Central memory CD8-positive, alpha-beta T cell (primary cell): ENCODE measurements around the gene ENOX2.
"Not testable (repeated sequence)": the region's sequence is repeated elsewhere in the genome, so short reads cannot be mapped to it uniquely, and the experiment has no call there.

Experiments
- ATAC-seq: fragments of 150-1000 bp; cut with Tn5 transposase; replicated peaks from 2 replicates; pipeline ENCODE4 v1.10.0; 2022; ENCODE audit warnings: mild to moderate bottlenecking, moderate FRiP score, moderate number of reproducible peaks; ENCODE audit not compliant: poor library complexity, severe bottlenecking; ENCODE audit errors: extremely low read depth
- DNase-seq, 2 donors: peaks; one replicate each; pipeline ENCODE4 v3.0.0; 2021; ENCODE audit warnings: low spot score in 2 of 2
- H3K27ac Mint-ChIP-seq: one replicate; pipeline ENCODE4 v1.8.0; 2022; ENCODE audit warnings: low read depth, mild to moderate bottlenecking, moderate library complexity, mixed read lengths
- H3K27me3 Mint-ChIP-seq: one replicate; pipeline ENCODE4 v1.8.0; 2022; ENCODE audit warnings: mixed read lengths
- H3K36me3 Mint-ChIP-seq: one replicate; pipeline ENCODE4 v1.8.0; 2022; ENCODE audit warnings: mild to moderate bottlenecking, moderate library complexity, mixed read lengths; ENCODE audit not compliant: insufficient read depth
- H3K4me1 Mint-ChIP-seq: one replicate; pipeline ENCODE4 v1.8.0; 2022; ENCODE audit warnings: mixed read lengths
- H3K4me3 Mint-ChIP-seq: one replicate; pipeline ENCODE4 v1.8.0; 2022; ENCODE audit warnings: mild to moderate bottlenecking, moderate library complexity, mixed read lengths
- H3K9me3 Mint-ChIP-seq: one replicate; pipeline ENCODE4 v1.8.0; 2022; ENCODE audit warnings: mixed read lengths

ENOX2 gene

DNA sequence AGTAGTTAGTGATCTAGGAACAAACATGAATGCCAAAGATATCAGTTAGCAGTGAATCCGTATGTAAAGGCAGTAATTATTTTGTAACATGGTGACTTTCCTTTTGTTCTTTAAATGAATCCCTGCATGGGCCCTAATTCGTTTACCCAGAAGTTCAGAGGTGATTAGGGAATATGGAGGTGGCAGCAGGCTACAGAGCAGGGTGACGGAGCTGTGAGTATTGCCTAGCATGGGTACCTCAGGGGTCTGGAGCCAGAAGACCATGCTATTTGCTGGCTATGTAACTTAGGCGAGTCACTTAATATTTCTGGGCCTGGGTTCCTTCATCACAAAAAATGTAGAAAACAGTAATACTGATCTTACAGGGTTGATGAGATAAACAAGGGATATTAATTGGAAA is 184.9 kb downstream of the ENOX2 start:
- no peak for DNase-seq
- ATAC-seq = no peak
- Mint-ChIP-seq H3K27me3 (no peaks in the 10 kb centered on the region), H3K36me3 (peaks cover 1% of the 10 kb centered on the region), H3K27ac (no peak overlapping the region), H3K4me1 (no peaks in the 10 kb centered on the region), H3K9me3 (no peaks in the 10 kb centered on the region), H3K4me3 (no peak overlapping the region)

DNA sequence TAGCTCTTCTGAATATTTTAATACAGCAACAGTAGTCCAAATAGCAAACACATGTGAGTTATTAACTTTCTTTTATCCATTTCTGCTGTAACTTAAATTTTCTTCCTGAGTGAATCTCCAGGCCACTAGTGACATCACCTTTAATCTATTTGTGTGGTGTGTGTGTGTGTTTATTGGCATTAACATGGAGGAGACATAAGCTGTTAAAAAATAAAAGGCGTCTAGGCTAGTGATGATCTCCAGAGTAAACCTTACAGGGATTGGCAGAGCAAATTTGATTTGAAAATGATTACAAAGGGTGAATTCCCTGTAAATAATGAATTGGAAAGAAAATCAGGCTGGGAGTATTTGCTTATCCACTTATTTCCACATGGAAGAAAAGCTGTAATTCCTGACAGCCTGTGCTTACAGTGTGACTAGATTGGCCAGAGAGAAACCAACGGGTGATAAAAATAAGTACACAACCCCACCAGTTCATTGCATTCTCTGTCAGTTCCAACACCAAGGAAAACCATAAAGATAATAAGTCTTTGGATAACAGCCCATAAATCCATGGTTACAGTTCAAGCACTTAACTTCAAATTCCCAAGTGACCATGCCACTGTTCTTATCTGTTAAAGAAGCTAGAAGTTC is 186.1 kb downstream of the ENOX2 start:
- Mint-ChIP-seq H3K9me3 (no peaks in the 10 kb centered on the region), H3K27ac (no peak overlapping the region), H3K4me3 (no peak overlapping the region), H3K4me1 (no peaks in the 10 kb centered on the region), H3K27me3 (no peaks in the 10 kb centered on the region), H3K36me3 (peaks cover 1% of the 10 kb centered on the region)
- DNase-seq (no peak), ATAC-seq (no peak)

GRCh38 chrX:130716346-130716745 is 186.7 kb downstream of the ENOX2 start:
- DNase-seq (no peak), ATAC-seq (no peak)
- Mint-ChIP-seq H3K4me1 (no peaks in the 10 kb centered on the region), H3K36me3 (peaks cover 1% of the 10 kb centered on the region), H3K4me3 (no peak overlapping the region), H3K27ac (no peak overlapping the region), H3K27me3 (no peaks in the 10 kb centered on the region), H3K9me3 (no peaks in the 10 kb centered on the region)

DNA sequence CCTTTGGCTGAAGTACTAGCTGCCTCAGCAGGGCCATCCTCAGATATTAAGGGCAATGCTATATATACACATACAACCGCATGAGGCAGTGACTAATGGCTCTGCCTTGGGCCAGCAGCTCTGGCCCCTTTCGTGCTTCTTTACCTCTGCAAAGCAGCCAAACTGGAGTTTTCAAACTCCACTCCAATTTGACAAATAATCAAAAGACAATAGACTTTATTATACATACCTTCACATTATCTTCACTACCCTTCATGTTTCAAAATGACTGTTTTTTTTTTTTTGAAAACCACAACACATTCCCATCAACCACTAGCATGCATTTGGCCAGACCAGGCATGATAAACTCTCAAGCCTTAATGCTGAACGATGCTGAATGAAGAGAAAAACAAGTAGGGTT is 187.7 kb downstream of the ENOX2 start:
- Mint-ChIP-seq H3K9me3 (no peaks in the 10 kb centered on the region), H3K27me3 (no peaks in the 10 kb centered on the region), H3K27ac (no peak overlapping the region), H3K36me3 (no peaks in the 10 kb centered on the region), H3K4me3 (no peak overlapping the region), H3K4me1 (no peaks in the 10 kb centered on the region)
- ATAC-seq = no peak
- DNase-seq = no peak

GRCh38 chrX:130714665-130715064 is 188.3 kb downstream of the ENOX2 start:
- H3K27me3 Mint-ChIP-seq = no peaks in the 10 kb centered on the region
- no peak for ATAC-seq
- H3K9me3 Mint-ChIP-seq = no peaks in the 10 kb centered on the region
- no peak overlapping the region for H3K27ac Mint-ChIP-seq
- H3K4me1 Mint-ChIP-seq = no peaks in the 10 kb centered on the region
- DNase-seq = no peak
- no peaks in the 10 kb centered on the region for H3K36me3 Mint-ChIP-seq
- no peak overlapping the region for H3K4me3 Mint-ChIP-seq

DNA sequence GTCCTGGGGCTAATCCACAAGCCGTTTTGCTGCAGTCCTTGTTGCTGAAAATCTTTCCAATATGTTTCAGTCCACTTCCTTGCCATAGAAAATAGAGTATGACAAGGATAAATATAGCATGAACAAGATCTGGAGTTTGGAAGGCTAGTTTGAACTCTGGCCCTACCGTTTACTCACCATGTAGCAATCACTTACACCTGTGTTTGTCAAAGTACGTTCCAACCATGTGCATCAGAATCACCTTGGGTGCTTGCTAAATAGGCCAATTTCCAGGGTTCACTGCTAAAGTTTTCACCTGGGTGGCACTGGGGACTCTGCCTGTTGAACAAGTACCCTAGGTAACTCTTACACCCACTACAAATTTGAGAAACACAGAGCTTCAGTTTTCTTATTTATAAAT is 188.9 kb downstream of the ENOX2 start:
- no peaks in the 10 kb centered on the region for H3K4me1 Mint-ChIP-seq
- H3K9me3 Mint-ChIP-seq = no peaks in the 10 kb centered on the region
- H3K27me3 Mint-ChIP-seq = no peaks in the 10 kb centered on the region
- ATAC-seq (no peak), DNase-seq (no peak)
- no peak overlapping the region for H3K27ac Mint-ChIP-seq
- H3K4me3 Mint-ChIP-seq = no peak overlapping the region
- no peaks in the 10 kb centered on the region for H3K36me3 Mint-ChIP-seq

GRCh38 chrX:130709178-130709577 is 193.8 kb downstream of the ENOX2 start:
- DNase-seq, H3K4me1 Mint-ChIP-seq, H3K27me3 Mint-ChIP-seq, H3K27ac Mint-ChIP-seq, H3K36me3 Mint-ChIP-seq, ATAC-seq, H3K4me3 Mint-ChIP-seq, H3K9me3 Mint-ChIP-seq: not testable (repeated sequence)

DNA sequence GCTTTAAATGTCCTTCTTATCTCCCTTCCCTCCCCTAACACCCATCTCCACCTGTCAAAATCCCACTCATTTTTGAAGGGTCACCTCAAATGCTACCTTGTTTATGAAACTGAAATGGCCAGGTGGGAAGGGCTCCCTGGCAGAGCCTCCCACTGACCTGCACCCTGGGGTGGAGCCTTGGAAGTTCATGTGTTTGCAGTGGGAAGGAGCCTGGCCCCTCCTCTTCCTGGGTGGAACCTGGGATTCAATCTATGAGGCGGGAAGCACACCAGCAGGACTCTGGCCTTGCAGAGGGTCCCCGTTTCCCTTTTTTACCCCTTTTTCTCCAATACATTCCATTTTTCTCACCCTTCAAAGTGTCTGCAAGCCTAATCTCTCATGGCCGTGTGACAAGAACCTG is 197.4 kb downstream of the ENOX2 start:
- H3K9me3 Mint-ChIP-seq = no peaks in the 10 kb centered on the region
- H3K4me1 Mint-ChIP-seq = no peaks in the 10 kb centered on the region
- H3K36me3 Mint-ChIP-seq = peaks cover 6% of the 10 kb centered on the region
- no peaks in the 10 kb centered on the region for H3K27me3 Mint-ChIP-seq
- DNase-seq = no peak
- no peak overlapping the region for H3K27ac Mint-ChIP-seq
- no peak for ATAC-seq
- H3K4me3 Mint-ChIP-seq = no peak overlapping the region

- no peak overlapping the region for H3K4me3 Mint-ChIP-seq
- DNase-seq = no peak
- no peaks in the 10 kb centered on the region for H3K27me3 Mint-ChIP-seq
- H3K9me3 Mint-ChIP-seq = no peaks in the 10 kb centered on the region
- H3K4me1 Mint-ChIP-seq = no peaks in the 10 kb centered on the region
- peaks cover 6% of the 10 kb centered on the region for H3K36me3 Mint-ChIP-seq
- H3K27ac Mint-ChIP-seq = no peak overlapping the region
- ATAC-seq = no peak
These were observed 198.7 kb downstream of the ENOX2 start for GRCh38 chrX:130704053-130705038.

- H3K4me3 Mint-ChIP-seq = no peak overlapping the region
- H3K27me3 Mint-ChIP-seq = no peaks in the 10 kb centered on the region
- no peaks in the 10 kb centered on the region for H3K9me3 Mint-ChIP-seq
- no peak for ATAC-seq
- no peak overlapping the region for H3K27ac Mint-ChIP-seq
- no peak for DNase-seq
- H3K4me1 Mint-ChIP-seq = no peaks in the 10 kb centered on the region
- peaks cover 6% of the 10 kb centered on the region for H3K36me3 Mint-ChIP-seq
These were observed 199.9 kb downstream of the ENOX2 start for GRCh38 chrX:130702867-130703707.

GRCh38 chrX:130700629-130701028 is 202.4 kb downstream of the ENOX2 start:
- Mint-ChIP-seq H3K36me3 (peaks cover 3% of the 10 kb centered on the region), H3K4me3 (no peak overlapping the region), H3K4me1 (no peaks in the 10 kb centered on the region), H3K27me3 (no peaks in the 10 kb centered on the region), H3K27ac (no peak overlapping the region), H3K9me3 (no peaks in the 10 kb centered on the region)
- ATAC-seq = no peak
- DNase-seq = no peak

- no peak overlapping the region for H3K4me3 Mint-ChIP-seq
- DNase-seq = no peak
- no peaks in the 10 kb centered on the region for H3K27me3 Mint-ChIP-seq
- peaks cover 3% of the 10 kb centered on the region for H3K36me3 Mint-ChIP-seq
- no peaks in the 10 kb centered on the region for H3K9me3 Mint-ChIP-seq
- H3K4me1 Mint-ChIP-seq = no peaks in the 10 kb centered on the region
- no peak overlapping the region for H3K27ac Mint-ChIP-seq
- ATAC-seq = no peak
These were observed 203.4 kb downstream of the ENOX2 start for GRCh38 chrX:130699618-130700017.
